IPS-18a (cell line): ENCODE measurements around the gene NT5C1A.

Experiments used
- H3K27ac ChIP-seq: one replicate; pipeline ENCODE4 v1.5.1; 2013; ENCODE audit warnings: low read length
- H3K27me3 ChIP-seq: one replicate; pipeline ENCODE4 v1.6.1; 2013; ENCODE audit warnings: mild to moderate bottlenecking, low read length; ENCODE audit not compliant: control insufficient read depth, insufficient read depth
- H3K36me3 ChIP-seq: one replicate; pipeline ENCODE4 v1.6.1; 2013; ENCODE audit warnings: low read depth, low read length; ENCODE audit not compliant: control insufficient read depth
- H3K4me1 ChIP-seq: one replicate; pipeline ENCODE4 v1.6.1; 2013; ENCODE audit warnings: low read depth, low read length; ENCODE audit not compliant: control insufficient read depth
- H3K4me3 ChIP-seq: one replicate; pipeline ENCODE4 v1.5.1; 2013; ENCODE audit warnings: low read length
- H3K9ac ChIP-seq: one replicate; pipeline ENCODE4 v1.6.1; 2013; ENCODE audit warnings: mild to moderate bottlenecking, low read length, moderate library complexity
- H3K9me3 ChIP-seq: one replicate; pipeline ENCODE4 v1.6.1; 2013; ENCODE audit warnings: low read depth, low read length; ENCODE audit not compliant: control insufficient read depth

Gene NT5C1A

DNA sequence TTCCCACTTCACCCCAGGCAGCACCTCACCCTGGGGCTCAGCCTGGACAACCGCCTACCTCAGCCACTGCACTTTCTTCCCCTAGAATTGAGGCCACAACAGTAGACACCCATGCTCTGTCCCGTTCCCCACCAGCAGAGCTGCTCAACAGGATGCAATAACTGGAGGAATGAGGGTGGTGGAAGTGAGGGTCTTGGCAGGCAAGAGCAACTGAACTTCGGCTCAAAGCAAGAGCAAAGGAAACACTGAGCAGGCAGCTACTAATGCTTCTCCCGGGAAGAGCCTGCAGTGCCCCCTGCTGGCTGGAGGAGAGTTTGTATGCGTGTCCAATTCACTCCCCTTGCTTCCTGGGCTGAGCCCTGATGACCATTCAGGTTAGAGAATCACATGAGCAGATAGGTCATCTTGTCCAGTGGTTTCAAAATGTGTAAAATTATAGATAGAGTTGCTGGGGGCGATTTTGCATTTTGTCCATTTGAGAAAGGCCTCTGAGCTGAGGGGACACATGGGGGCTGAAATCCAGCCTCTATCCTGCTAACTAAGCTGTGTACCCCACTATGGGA lies 13.9 kb downstream of the NT5C1A start:
- H3K4me3 ChIP-seq, result no peak overlapping the region
- no peak overlapping the region for H3K9ac ChIP-seq

DNA sequence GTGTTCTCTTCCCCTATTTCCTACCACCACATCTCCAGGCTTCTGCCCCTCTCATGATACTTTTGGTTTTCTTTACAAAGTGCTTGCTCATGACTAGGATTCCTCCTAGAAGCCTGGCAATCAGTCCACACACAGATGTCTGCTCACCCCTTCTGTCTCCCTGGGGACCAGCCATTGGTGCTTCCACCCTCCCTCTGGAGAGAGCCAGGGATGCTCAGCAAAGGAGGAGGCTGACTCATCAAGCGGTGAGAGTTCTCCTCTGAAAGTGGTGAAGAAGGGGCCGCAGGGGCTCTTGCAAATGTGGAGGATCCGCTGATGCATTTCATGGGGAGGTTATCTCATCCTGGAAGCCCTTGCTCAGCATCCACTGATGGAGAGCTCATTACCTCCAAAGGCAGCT lies 14.5 kb downstream of the NT5C1A start:
- Histone ChIP-seq H3K36me3 (no peaks in the 10 kb centered on the region), H3K4me1 (no peaks in the 10 kb centered on the region), H3K27ac (no peak overlapping the region), H3K4me3 (no peak overlapping the region), H3K9me3 (no peaks in the 10 kb centered on the region), H3K9ac (no peak overlapping the region), H3K27me3 (peaks cover 62% of the 10 kb centered on the region)

More for the DNA sequence above, 13.9 kb downstream of the NT5C1A start:
- Histone ChIP-seq H3K27ac (no peak overlapping the region), H3K4me1 (no peaks in the 10 kb centered on the region), H3K27me3 (peaks cover 68% of the 10 kb centered on the region), H3K36me3 (no peaks in the 10 kb centered on the region), H3K9me3 (no peaks in the 10 kb centered on the region)

DNA sequence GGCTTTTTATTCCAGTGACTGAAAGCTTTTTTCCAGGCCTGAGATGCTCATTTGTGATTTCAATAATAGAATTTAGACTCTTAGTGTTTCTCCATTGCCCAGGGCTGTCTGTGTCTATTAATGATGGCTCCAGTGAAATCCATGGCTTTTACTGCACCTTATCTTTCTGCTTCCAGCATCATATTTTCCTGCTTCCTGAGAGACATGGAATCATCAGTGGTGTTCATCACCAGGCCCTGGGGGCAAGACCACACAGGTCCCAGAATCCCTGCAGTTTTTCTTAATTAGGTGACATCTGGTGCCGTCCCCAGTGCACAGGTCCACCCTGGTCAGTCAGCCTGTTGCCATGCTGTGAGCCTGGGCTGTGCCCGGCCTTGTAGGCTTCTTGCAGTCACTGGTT lies 15.5 kb downstream of the NT5C1A start:
- H3K27ac ChIP-seq, result no peak overlapping the region
- H3K9me3 ChIP-seq, result no peaks in the 10 kb centered on the region
- H3K4me3 ChIP-seq, result no peak overlapping the region
- no peak overlapping the region for H3K9ac ChIP-seq
- peaks cover 52% of the 10 kb centered on the region for H3K27me3 ChIP-seq
- no peaks in the 10 kb centered on the region for H3K36me3 ChIP-seq
- H3K4me1 ChIP-seq, result no peaks in the 10 kb centered on the region

DNA sequence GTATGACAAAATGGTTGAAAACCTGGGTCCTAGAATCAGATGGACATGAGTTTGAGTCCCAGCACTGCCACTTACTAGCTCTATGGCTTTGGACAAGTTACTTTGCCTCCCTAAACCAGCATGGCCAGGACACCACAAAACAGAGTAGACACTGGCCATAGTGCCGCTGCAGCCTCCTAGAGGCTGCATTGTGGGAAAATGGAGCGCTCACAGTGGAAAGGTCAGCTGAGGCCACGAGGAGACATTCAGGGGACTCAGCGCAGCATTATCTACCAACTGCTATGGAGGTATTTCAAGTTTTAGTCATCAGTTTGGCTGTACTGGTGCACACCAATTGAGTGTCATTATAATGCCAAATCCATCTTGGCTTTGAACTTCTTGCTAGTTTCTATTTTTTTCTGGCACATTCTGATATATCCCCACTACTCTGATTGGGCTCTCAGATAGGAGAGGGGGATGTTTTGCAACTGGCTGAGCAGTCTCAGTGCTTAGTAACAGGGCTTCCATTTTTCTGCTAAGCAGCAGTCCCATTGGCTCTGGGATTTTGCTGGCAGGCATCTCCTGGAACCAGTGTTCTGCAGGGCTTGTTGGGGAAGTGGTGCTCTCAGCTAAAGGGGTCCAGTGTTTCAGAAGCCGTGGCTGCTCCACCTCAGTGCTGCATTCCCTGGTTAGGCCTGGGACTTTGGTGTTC lies 16.2 kb downstream of the NT5C1A start:
- Histone ChIP-seq H3K27ac (no peak overlapping the region), H3K4me1 (no peaks in the 10 kb centered on the region), H3K36me3 (no peaks in the 10 kb centered on the region), H3K27me3 (peaks cover 45% of the 10 kb centered on the region), H3K4me3 (no peak overlapping the region), H3K9ac (no peak overlapping the region), H3K9me3 (no peaks in the 10 kb centered on the region)

DNA sequence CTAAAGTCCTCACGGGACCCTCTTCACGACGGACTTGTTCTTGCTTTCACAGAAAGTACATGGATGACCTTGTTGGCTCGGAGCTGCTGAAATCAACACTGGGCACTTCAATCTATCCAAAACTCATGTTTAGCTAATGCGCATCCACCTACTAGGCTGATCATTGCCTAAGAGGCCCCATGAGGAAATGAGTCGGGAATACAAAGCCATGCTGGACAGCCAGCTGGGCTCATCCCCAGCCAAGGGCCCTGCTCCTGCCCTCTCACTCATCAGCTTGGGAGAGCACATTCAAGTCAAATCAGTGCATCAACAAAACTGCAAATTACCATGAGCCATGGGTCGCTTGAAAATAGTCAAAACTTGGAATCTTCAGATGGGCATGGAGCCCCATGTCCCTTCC lies 17.6 kb downstream of the NT5C1A start:
- Histone ChIP-seq H3K36me3 (no peaks in the 10 kb centered on the region), H3K9me3 (no peaks in the 10 kb centered on the region), H3K4me3 (no peak overlapping the region), H3K27ac (no peak overlapping the region), H3K27me3 (peaks cover 31% of the 10 kb centered on the region), H3K9ac (no peak overlapping the region), H3K4me1 (no peaks in the 10 kb centered on the region)

DNA sequence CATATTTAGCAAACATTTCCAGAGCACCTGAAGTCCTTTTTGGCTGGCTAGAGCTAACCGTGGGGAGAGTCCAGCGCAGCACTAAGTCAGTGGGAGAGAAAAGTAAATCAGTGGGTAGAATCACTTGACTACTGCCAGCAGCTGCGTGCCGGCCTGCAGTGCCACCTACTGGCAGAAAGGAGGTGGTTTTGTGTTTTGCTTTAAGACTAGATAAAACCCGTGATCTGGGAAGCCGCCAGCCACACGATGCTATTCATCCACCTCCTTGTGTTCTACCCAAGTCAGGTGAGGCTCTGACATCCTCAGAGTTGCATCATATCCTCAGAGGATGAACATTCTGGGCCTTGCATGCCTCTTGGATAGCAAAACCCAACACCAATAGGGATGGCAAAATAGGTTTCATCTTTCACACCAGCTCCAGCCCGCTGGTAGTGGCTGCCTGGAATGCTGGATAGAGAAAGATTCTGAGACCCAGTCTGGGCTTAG lies 18.3 kb downstream of the NT5C1A start:
- Histone ChIP-seq H3K27me3 (peaks cover 26% of the 10 kb centered on the region), H3K27ac (no peak overlapping the region), H3K36me3 (no peaks in the 10 kb centered on the region), H3K9me3 (no peaks in the 10 kb centered on the region), H3K4me3 (no peak overlapping the region), H3K4me1 (no peaks in the 10 kb centered on the region), H3K9ac (no peak overlapping the region)

DNA sequence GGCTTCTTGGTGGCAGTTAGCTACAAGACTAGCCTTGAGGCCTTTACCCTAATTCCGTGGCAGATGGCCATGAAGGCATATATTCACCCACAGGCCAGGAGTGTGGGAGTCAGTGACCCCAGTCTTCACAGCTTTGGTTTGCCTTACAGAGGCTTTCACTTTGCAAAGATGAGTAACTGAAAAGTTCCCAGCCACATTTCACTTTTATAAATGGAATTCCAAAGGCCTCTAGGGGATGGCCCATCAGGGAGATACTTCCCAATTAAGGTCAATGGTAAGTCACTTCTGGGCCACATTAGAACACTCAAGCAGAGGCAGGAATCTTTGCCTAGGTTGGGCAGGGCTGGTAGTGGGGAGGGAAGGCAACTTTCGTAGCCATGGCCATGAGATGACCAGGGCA lies 19.4 kb downstream of the NT5C1A start:
- Histone ChIP-seq H3K9me3 (no peaks in the 10 kb centered on the region), H3K27ac (no peak overlapping the region), H3K4me3 (no peak overlapping the region), H3K9ac (no peak overlapping the region), H3K4me1 (no peaks in the 10 kb centered on the region), H3K36me3 (no peaks in the 10 kb centered on the region), H3K27me3 (peaks cover 24% of the 10 kb centered on the region)

DNA sequence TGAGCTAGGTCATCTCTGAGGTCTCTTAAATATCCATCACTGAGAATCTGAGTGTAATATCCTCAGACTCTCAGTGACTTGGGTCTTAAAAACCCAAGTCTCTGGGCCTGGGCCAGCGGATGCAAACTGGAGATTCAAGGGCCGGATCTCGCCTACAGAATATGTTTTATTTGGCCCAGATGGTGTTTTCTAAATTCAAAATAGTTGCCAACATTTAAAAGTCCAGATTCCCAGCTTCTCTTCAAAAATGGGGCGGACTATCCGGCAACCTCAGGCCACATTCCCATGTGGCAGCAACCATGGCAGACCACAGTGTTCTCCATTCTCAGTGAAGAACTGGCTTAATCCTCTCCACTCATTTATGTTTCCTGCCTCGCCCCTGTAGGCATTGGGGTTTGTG lies 19.8 kb downstream of the NT5C1A start:
- Histone ChIP-seq H3K4me1 (no peaks in the 10 kb centered on the region), H3K9ac (no peak overlapping the region), H3K36me3 (no peaks in the 10 kb centered on the region), H3K27ac (no peak overlapping the region), H3K9me3 (no peaks in the 10 kb centered on the region), H3K27me3 (peaks cover 24% of the 10 kb centered on the region), H3K4me3 (no peak overlapping the region)

DNA sequence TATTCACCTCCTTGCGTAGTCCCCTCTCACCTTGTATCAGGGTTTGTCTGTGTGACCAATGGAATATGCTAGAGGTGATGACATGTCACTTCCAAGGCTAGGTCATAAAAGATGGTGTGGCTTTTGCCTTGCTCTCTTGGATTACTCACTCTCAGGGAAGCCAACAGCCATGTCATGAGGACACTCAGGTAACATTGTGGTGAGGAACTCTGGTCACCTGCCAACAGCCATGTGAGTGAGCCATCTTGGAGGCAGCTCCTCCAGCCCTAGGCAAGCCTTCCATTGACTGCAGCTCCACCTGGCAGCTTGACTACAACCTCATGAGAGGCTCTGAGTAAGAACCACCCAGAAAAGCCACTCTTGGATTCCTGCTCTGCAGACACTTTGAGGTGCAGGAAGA lies 21.5 kb downstream of the NT5C1A start:
- H3K4me1 ChIP-seq, result no peaks in the 10 kb centered on the region
- no peak overlapping the region for H3K27ac ChIP-seq
- no peak overlapping the region for H3K4me3 ChIP-seq
- no peaks in the 10 kb centered on the region for H3K36me3 ChIP-seq
- no peaks in the 10 kb centered on the region for H3K9me3 ChIP-seq
- no peak overlapping the region for H3K9ac ChIP-seq
- H3K27me3 ChIP-seq, result peaks cover 11% of the 10 kb centered on the region

DNA sequence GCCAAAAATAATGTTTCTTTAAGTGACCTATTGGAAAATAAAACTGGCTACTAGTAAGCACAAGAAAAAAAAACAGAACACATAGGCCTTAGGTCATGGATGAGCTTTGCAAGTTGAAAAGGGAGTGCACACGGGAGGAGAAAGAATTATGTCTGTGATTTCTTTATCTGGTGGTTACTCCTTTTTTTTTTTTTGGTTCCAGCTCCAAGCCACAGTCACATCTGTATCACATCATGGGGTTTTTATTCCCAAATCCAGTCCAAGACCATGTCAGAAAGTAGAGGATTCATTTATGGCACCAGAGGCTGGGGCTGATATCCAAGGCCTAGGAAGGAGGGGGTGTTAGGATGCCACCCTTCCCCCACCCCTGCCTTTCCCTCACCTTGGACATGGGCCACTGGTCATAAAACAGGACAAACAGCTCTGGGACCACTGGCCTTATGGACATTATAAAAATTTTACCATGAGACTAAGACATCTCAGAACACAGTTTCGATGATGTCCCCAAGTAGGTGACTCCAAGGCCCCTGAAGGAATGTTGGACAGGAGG lies 22.2 kb downstream of the NT5C1A start:
- peaks cover 11% of the 10 kb centered on the region for H3K27me3 ChIP-seq
- H3K27ac ChIP-seq, result no peak overlapping the region
- no peak overlapping the region for H3K9ac ChIP-seq
- no peaks in the 10 kb centered on the region for H3K36me3 ChIP-seq
- no peak overlapping the region for H3K4me3 ChIP-seq
- H3K9me3 ChIP-seq, result no peaks in the 10 kb centered on the region
- H3K4me1 ChIP-seq, result no peaks in the 10 kb centered on the region

DNA sequence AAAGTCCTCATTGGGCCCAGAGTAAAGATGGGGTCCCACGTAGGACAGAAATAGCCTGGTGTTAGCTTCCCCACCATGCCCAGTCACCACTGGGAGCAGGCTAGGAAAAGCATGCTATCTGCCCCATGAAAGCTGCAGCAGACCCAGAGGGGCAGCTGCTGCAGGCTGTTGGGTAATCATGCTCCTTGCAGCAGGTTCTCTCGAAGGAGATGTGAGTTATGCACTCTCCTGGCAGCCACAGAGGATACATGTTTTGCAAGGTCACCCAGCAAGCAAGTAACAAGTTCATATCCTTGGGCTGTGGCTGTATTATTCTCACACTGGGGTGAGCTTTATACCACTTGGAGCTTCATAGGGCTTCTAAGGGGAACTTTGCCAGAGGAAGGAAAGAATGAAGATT lies 23.4 kb downstream of the NT5C1A start:
- Histone ChIP-seq H3K27me3 (peaks cover 9% of the 10 kb centered on the region), H3K9ac (no peak overlapping the region)

DNA sequence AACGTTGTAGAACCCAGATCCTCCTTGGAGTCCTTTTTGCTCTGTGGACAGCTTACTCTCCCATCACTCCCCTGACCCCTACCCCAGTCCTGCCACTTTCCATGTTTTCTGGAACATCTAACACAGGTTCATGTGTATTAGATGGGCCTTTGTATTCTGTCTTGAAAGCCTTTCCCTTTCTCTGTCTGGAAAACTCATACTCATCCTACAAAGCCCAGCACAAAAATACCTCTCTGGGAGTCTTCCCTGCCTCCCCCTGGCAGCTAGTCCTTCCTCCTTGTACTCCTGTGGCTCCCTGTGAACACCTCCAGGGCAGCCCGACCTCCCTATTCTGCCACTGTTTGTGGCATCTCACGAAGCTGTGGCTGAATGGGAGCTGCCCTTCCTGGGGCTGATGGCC lies 24.7 kb downstream of the NT5C1A start:
- Histone ChIP-seq H3K9me3 (no peaks in the 10 kb centered on the region), H3K9ac (no peak overlapping the region), H3K4me1 (no peaks in the 10 kb centered on the region), H3K36me3 (no peaks in the 10 kb centered on the region), H3K27me3 (peaks cover 19% of the 10 kb centered on the region), H3K4me3 (no peak overlapping the region), H3K27ac (no peak overlapping the region)

More for the DNA sequence above, 23.4 kb downstream of the NT5C1A start:
- Histone ChIP-seq H3K9me3 (no peaks in the 10 kb centered on the region), H3K36me3 (no peaks in the 10 kb centered on the region), H3K4me1 (no peaks in the 10 kb centered on the region), H3K27ac (no peak overlapping the region), H3K4me3 (no peak overlapping the region)
